NB4 (cell line): ENCODE results near the gene UBXN11.
A peak's percentile ranks its signal among the peaks of the same experiment; 100 is the strongest.
"Not testable (repeated sequence)": the region's sequence is repeated elsewhere in the genome, so short reads cannot be mapped to it uniquely, and the experiment has no call there.

Source experiments
- DNase-seq: peaks from one replicate; pipeline ENCODE4 v3.0.0; 2010; ENCODE audit warnings: low read depth
- H3K4me3 ChIP-seq: one replicate; pipeline ENCODE4 v1.5.1; 2011; ENCODE audit warnings: mild to moderate bottlenecking, low read depth, low read length, moderate library complexity
- CTCF ChIP-seq: IDR thresholded peaks from one replicate; pipeline ENCODE4 v1.5.1; 2012; ENCODE audit warnings: low read depth, low read length
- MAX ChIP-seq: IDR thresholded peaks from 2 replicates; pipeline ENCODE4 v1.6.1; 2011; ENCODE audit warnings: low read depth, low read length
- MYC ChIP-seq: IDR thresholded peaks from 2 replicates; pipeline ENCODE4 v1.6.1; 2011; ENCODE audit warnings: low read depth, low read length
- POLR2A ChIP-seq: IDR thresholded peaks from 2 replicates; pipeline ENCODE4 v1.6.1; 2011; ENCODE audit warnings: mild to moderate bottlenecking; ENCODE audit not compliant: insufficient read length; ENCODE audit errors: extremely low read depth

UBXN11 gene

GRCh38 chr1:26338670-26339069 lies 32.2 kb upstream of the UBXN11 start:
- DNase-seq: no peak
- no peak for TF ChIP-seq MAX
- TF ChIP-seq MYC: no peak
- no peak for TF ChIP-seq POLR2A
- TF ChIP-seq CTCF: no peak
- no peak overlapping the region for H3K4me3 ChIP-seq

- no peak overlapping the region for H3K4me3 ChIP-seq
- TF ChIP-seq MYC (no peak), CTCF (no peak), MAX (no peak), POLR2A (no peak)
- no peak for DNase-seq
Observed at GRCh38 chr1:26337625-26338024, 31.2 kb upstream of the UBXN11 start.

- DNase-seq: no peak
- no peak overlapping the region for H3K4me3 ChIP-seq
- TF ChIP-seq MAX (no peak), CTCF (no peak), POLR2A (no peak), MYC (no peak)
Observed at GRCh38 chr1:26337206-26337535, 30.7 kb upstream of the UBXN11 start.

- H3K4me3 ChIP-seq: no peak overlapping the region
- peak; percentile 49 for DNase-seq
- TF ChIP-seq POLR2A (no peak), MYC (no peak), CTCF (no peak)
Observed at GRCh38 chr1:26336477-26337205, 30.2 kb upstream of the UBXN11 start.

GRCh38 chr1:26335774-26336476 lies 29.5 kb upstream of the UBXN11 start:
- no peak for DNase-seq
- TF ChIP-seq CTCF (no peak), MYC (no peak), MAX (no peak), POLR2A (no peak)
- H3K4me3 ChIP-seq: peak overlapping the region; percentile 43

- H3K4me3 ChIP-seq: not testable (repeated sequence)
- DNase-seq: peak; percentile 29
Observed at GRCh38 chr1:26333312-26333711, 26.9 kb upstream of the UBXN11 start.
